Measurements from ENCODE around the gene NUAK1.

DNA sequence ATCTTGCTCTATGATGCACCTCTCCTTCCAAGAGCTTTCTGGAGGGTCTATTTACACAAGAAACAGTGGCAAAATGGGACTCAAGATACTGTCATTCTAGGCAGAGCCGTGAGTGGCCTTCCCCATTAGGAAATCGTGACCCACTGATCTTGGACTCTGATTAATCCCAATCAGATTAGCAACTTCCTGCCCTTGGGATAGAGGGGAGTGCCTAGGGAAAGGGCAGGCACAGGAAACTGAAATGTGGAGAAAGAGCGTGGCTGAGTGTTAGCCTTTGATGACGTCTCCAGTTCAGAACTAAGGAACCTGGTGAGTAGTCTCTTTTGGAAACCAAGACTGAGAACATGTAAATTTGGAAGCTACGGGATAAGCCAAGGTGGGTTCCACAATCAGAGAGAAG is 76.1 kb downstream of the NUAK1 start:
- no peak for TF ChIP-seq GATA3 (IDR thresholded peaks at IDR 0.05; ENCODE audit: low read depth, low read length)
- TF ChIP-seq GATA2 (IDR thresholded peaks at IDR 0.05; ENCODE audit: low read depth, low read length): peak; percentile 57; the same call in 1 of the 2 replicates
